ENCODE measurements around the gene RHEB.

- TF ChIP-seq CTCF (conservative IDR thresholded peaks at IDR 0.05; ENCODE audit: low read depth, low read length) (no peak), USF2 (IDR thresholded peaks at IDR 0.05; ENCODE audit: low read depth, low read length) (no peak), RFX5 (IDR thresholded peaks at IDR 0.05; ENCODE audit: low read depth, low read length) (no peak), BHLHE40 (IDR thresholded peaks at IDR 0.05; ENCODE audit: low read depth, low read length) (no peak), POLR2A (IDR thresholded peaks at IDR 0.05; ENCODE audit: low read depth, low read length) (no peak), RCOR1 (IDR thresholded peaks at IDR 0.05; ENCODE audit: insufficient replicate concordance, low read length) (no peak)
Observed at GRCh38 chr7:151484971-151485707, 34.6 kb downstream of the RHEB start.
